Natural killer cell (primary cell): ENCODE results near the gene ATF6B. TPM values are rescaled to one million over a fixed set of nuclear protein-coding genes. Genes with fewer than 3 reads are reported as not detected.
"Not testable (repeated sequence)": the region's sequence is repeated elsewhere in the genome, so short reads cannot be mapped to it uniquely, and the experiment has no call there.

ENCODE experiments used
- ATAC-seq, 3 donors: fragments of 150-1000 bp in 2 of 3; fragments of 200-7000 bp in 1 of 3; cut with Tn5 transposase; 1 replicate in 1 of 3; 2 replicates in 2 of 3; pipeline ENCODE4 v1.10.0; 2021; ENCODE audit warnings: mild to moderate bottlenecking in 2 of 3, moderate library complexity in 2 of 3
- DNase-seq, 2 donors: peaks; one replicate each; pipeline versions ENCODE4 v3.0.0 to v3.0.0-alpha.2; 2013 to 2021; ENCODE audit warnings: mixed read lengths in 1 of 2
- H3K27ac ChIP-seq: one replicate; pipeline ENCODE4 v1.5.1; 2013; ENCODE audit warnings: mild to moderate bottlenecking, low read length
- H3K27me3 ChIP-seq: one replicate; pipeline ENCODE4 v1.6.1; 2013; ENCODE audit warnings: low read length; ENCODE audit not compliant: control insufficient read depth, insufficient read depth
- H3K36me3 ChIP-seq: one replicate; pipeline ENCODE4 v1.6.1; 2013; ENCODE audit warnings: low read length; ENCODE audit not compliant: control insufficient read depth, insufficient read depth
- H3K4me1 ChIP-seq: one replicate; pipeline ENCODE4 v1.6.1; 2013; ENCODE audit warnings: low read length; ENCODE audit not compliant: control insufficient read depth, insufficient read depth
- H3K4me3 ChIP-seq: one replicate; pipeline ENCODE4 v1.5.1; 2013; ENCODE audit warnings: low read length
- H3K9me3 ChIP-seq: one replicate; pipeline ENCODE4 v1.6.1; 2013; ENCODE audit warnings: low read length; ENCODE audit not compliant: control insufficient read depth, insufficient read depth
- H3K27ac Mint-ChIP-seq, 2 donors: one replicate each; pipeline ENCODE4 v1.8.0; 2022; ENCODE audit warnings: mild to moderate bottlenecking in 2 of 2, mixed read lengths in 2 of 2, moderate library complexity in 1 of 2
- H3K27me3 Mint-ChIP-seq, 2 donors: one replicate each; pipeline ENCODE4 v1.8.0; 2022; ENCODE audit warnings: low read depth in 2 of 2, mixed read lengths in 2 of 2
- H3K36me3 Mint-ChIP-seq: one replicate; pipeline ENCODE4 v1.8.0; 2022; ENCODE audit warnings: mixed read lengths
- H3K4me1 Mint-ChIP-seq, 2 donors: one replicate each; pipeline ENCODE4 v1.8.0; 2022; ENCODE audit warnings: mixed read lengths in 2 of 2
- H3K4me3 Mint-ChIP-seq: one replicate; pipeline ENCODE4 v1.8.0; 2022; ENCODE audit warnings: mild to moderate bottlenecking, moderate library complexity, mixed read lengths
- H3K9me3 Mint-ChIP-seq, 2 donors: one replicate each; pipeline ENCODE4 v1.8.0; 2022; ENCODE audit warnings: mixed read lengths in 2 of 2
- WGBS: methylation state at CpG from one replicate; pipeline ENCODE4 v1.1.7; 2013; ENCODE audit warnings: missing lambda C conversion rate; ENCODE audit not compliant: insufficient coverage; 5-methylcytosine and 5-hydroxymethylcytosine counted together
- intact Hi-C: fragments of 100-400 bp; cut with micrococcal nuclease; formaldehyde crosslinking; loops from one replicate; pipeline ENCODE4 v1.14.2; 2022
- total RNA-seq, 4 donors: library from RNA; stranded (reverse); fragments of 120-200 nt in 1 of 4; gene quantifications; one replicate each; pipeline versions ENCODE4 v1.2.3 to v1.2.4, GENCODE V29; 2013 to 2022
- TF ChIP-seq, protein P1 (sequence below): fragments of 200-600 bp; IDR thresholded peaks from one replicate; pipeline ENCODE4 v1.8.0; 2022; ENCODE audit warnings: antibody characterized with exemption

The ATF6B gene
- total RNA-seq, 3 donors from 2014 or later (not counting 1 experiment from before 2014, with no cell fraction given), result 157 to 187 (median 178) TPM

DNA sequence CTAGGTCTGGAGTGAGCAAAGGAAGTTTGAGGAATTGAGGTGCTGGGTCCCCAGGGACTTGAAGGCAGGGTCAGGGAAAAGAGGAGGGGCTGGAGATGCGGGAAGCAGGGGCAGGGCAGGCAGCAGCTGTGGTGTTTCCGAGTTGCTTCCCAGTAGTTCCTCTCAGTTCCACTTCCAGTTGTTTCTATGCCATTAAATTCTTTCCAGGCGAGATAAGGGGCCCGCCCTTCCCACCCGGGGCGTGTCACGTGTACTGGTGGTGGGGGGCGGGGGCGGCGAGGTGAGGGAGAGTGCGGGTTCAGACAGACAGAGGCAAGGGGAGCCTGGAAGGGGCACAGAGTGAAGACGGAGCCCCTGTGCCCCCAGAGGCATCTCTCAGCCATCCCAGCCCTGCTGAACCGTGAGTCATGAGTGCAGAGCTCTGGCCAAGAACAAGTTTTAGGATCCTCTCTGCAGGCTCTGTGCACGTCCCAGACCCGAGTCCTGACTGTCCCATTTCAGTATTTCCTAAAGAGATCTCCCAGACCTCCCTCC, 19.9 kb downstream of the ATF6B start:
- no peak overlapping the region for H3K4me3 ChIP-seq
- ATAC-seq (peak in 1 of 3 donors; percentile 11), DNase-seq (no peak)
- Mint-ChIP-seq H3K27me3 (peaks cover 26 to 32% of the 10 kb centered on the region in 2 donors), H3K4me3 (no peak overlapping the region), H3K27ac (no peak overlapping the region), H3K36me3 (no peaks in the 10 kb centered on the region), H3K9me3 (no peaks in the 10 kb centered on the region), H3K4me1 (peaks cover 7 to 33% of the 10 kb centered on the region in 2 donors)
- peaks cover 11% of the 10 kb centered on the region for H3K27me3 ChIP-seq
- no peaks in the 10 kb centered on the region for H3K36me3 ChIP-seq
- TF ChIP-seq, protein P1, sequence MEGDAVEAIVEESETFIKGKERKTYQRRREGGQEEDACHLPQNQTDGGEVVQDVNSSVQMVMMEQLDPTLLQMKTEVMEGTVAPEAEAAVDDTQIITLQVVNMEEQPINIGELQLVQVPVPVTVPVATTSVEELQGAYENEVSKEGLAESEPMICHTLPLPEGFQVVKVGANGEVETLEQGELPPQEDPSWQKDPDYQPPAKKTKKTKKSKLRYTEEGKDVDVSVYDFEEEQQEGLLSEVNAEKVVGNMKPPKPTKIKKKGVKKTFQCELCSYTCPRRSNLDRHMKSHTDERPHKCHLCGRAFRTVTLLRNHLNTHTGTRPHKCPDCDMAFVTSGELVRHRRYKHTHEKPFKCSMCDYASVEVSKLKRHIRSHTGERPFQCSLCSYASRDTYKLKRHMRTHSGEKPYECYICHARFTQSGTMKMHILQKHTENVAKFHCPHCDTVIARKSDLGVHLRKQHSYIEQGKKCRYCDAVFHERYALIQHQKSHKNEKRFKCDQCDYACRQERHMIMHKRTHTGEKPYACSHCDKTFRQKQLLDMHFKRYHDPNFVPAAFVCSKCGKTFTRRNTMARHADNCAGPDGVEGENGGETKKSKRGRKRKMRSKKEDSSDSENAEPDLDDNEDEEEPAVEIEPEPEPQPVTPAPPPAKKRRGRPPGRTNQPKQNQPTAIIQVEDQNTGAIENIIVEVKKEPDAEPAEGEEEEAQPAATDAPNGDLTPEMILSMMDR, result no peak
- H3K27ac ChIP-seq, result no peak overlapping the region
- 8% methylated on average over 15 of the region's 15 CpGs for WGBS
- H3K9me3 ChIP-seq, result no peaks in the 10 kb centered on the region
- intact Hi-C loops, result no loop called here
- peaks cover 9% of the 10 kb centered on the region for H3K4me1 ChIP-seq

DNA sequence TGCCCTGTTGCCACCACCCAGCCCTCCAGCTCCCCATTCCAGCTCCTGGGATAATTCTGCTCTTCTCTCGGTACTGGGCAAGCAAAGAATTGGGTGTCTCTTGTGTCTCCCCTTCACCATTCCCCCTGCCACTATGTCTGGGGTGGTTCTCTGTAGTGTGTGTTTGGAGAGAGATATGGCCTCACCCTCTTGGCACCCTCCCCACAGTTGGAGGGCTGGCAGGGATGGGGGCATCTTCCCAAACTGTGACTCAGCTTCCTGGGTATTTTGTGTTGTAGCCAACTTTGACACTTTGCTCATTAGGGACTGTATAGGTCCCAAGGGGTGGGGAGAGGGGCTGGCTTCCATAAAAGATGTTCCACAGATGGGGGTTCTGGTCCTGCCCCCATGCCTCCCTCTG, 20.6 kb downstream of the ATF6B start:
- 100% methylated on average over 1 of the region's 1 CpG for WGBS
- intact Hi-C loops, result no loop called here
- H3K36me3 ChIP-seq, result no peaks in the 10 kb centered on the region
- TF ChIP-seq, protein P1, result no peak
- Mint-ChIP-seq H3K36me3 (no peaks in the 10 kb centered on the region), H3K9me3 (no peaks in the 10 kb centered on the region), H3K4me1 (peaks cover 7 to 26% of the 10 kb centered on the region in 2 donors), H3K4me3 (no peak overlapping the region), H3K27ac (no peak overlapping the region), H3K27me3 (peaks cover 26 to 32% of the 10 kb centered on the region in 2 donors)
- H3K4me3 ChIP-seq, result no peak overlapping the region
- no peaks in the 10 kb centered on the region for H3K9me3 ChIP-seq
- peaks cover 11% of the 10 kb centered on the region for H3K27me3 ChIP-seq
- ATAC-seq (no peak), DNase-seq (no peak)
- H3K27ac ChIP-seq, result no peak overlapping the region
- H3K4me1 ChIP-seq, result peaks cover 9% of the 10 kb centered on the region

DNA sequence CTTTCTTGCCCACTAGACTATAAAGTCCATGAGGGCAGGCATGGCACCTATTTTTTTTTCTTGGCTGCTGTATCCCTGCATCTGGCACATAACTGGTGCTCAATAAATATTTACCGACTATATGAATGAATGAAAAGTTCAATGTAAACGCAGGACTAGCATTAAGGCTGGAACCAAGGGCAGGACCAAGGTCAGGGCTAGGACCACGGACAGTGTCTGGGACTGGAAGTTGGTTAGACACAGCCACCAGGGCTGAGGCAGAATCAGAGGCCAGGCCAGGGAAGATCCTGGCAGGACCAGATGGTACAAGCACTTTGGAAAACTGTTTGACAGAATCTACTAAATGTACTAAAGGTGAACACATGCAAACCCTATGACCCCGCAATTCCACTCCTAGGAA, 22.6 kb downstream of the ATF6B start:
- H3K9me3 ChIP-seq, result no peaks in the 10 kb centered on the region
- TF ChIP-seq, protein P1, result no peak
- no peak overlapping the region for H3K27ac ChIP-seq
- Mint-ChIP-seq H3K4me1 (peaks cover 7 to 25% of the 10 kb centered on the region in 2 donors), H3K27ac (no peak overlapping the region), H3K36me3 (no peaks in the 10 kb centered on the region), H3K27me3 (peaks cover 28 to 32% of the 10 kb centered on the region in 2 donors), H3K4me3 (no peak overlapping the region), H3K9me3 (no peaks in the 10 kb centered on the region)
- H3K4me3 ChIP-seq, result no peak overlapping the region
- ATAC-seq (no peak), DNase-seq (no peak)
- H3K36me3 ChIP-seq, result no peaks in the 10 kb centered on the region
- peaks cover 9% of the 10 kb centered on the region for H3K4me1 ChIP-seq
- intact Hi-C loops, result no loop called here
- peaks cover 11% of the 10 kb centered on the region for H3K27me3 ChIP-seq
- 89% methylated on average over 3 of the region's 4 CpGs for WGBS

DNA sequence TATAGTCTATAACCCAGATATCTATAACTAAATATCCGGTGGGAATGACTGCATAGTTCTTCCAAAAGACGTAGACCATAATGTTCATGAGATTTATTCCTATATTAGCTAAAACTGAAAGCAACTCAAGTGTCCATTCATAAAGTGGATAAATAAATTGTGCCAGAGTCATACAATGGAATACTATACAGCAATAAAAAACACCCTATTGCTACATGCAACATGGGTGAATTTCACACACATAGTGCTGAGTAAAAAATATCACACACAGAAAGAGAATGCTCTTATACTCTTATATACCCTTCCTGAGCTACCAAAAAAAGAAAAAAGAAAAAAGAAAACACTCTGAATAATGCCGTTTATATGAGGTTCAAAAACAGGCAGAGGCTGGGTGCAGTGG, 25.8 kb downstream of the ATF6B start:
- Mint-ChIP-seq H3K27ac (no peak overlapping the region), H3K4me1 (no peaks in the 10 kb centered on the region), H3K27me3 (peaks cover 34 to 37% of the 10 kb centered on the region in 2 donors), H3K36me3 (no peaks in the 10 kb centered on the region), H3K9me3 (no peaks in the 10 kb centered on the region), H3K4me3 (no peak overlapping the region)
- no peaks in the 10 kb centered on the region for H3K36me3 ChIP-seq
- intact Hi-C loops, result no loop called here
- ATAC-seq, result no peak
- 93% methylated on average over 1 of the region's 3 CpGs for WGBS
- no peak overlapping the region for H3K4me3 ChIP-seq
- TF ChIP-seq, protein P1, result no peak
- H3K4me1 ChIP-seq, result no peaks in the 10 kb centered on the region
- no peak overlapping the region for H3K27ac ChIP-seq
- peaks cover 7% of the 10 kb centered on the region for H3K27me3 ChIP-seq
- H3K9me3 ChIP-seq, result no peaks in the 10 kb centered on the region
- no peak for DNase-seq

DNA sequence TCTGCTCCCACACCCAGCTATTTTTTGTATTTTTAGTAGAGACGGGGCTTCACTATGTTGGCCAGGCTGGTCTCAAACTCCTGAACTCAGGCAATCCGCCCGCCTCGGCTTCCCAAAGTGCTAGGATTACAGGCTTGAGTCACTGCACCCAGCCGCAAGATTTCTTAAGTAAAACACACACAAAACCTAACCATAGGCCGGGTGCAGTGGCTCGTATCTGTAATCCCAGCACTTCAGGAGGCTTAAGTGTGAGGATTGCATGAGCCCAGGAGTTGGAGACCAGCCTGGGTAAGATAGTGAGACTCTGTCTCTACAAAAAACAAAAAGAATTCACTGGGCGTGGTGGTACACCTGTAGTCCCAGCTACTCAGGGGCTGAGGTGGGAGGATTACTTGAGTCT, 27.8 kb downstream of the ATF6B start:
- H3K27ac Mint-ChIP-seq, intact Hi-C loops, H3K9me3 Mint-ChIP-seq, H3K4me1 ChIP-seq, H3K4me3 ChIP-seq, H3K36me3 ChIP-seq, DNase-seq, H3K27ac ChIP-seq, ATAC-seq, H3K36me3 Mint-ChIP-seq, H3K4me1 Mint-ChIP-seq, H3K9me3 ChIP-seq, H3K4me3 Mint-ChIP-seq: not testable (repeated sequence)
- H3K27me3 ChIP-seq, result peaks cover 11% of the 10 kb centered on the region
- peaks cover 35 to 45% of the 10 kb centered on the region in 2 donors for H3K27me3 Mint-ChIP-seq
- WGBS, result 94% methylated on average over 8 of the region's 8 CpGs
